Left ventricle myocardium inferior (tissue), 1 donor: ENCODE data around the gene USP7. TPM values are rescaled to one million over a fixed set of nuclear protein-coding genes. Genes with fewer than 3 reads are reported as not detected.
"Not testable (repeated sequence)": the region's sequence is repeated elsewhere in the genome, so short reads cannot be mapped to it uniquely, and the experiment has no call there.

ENCODE experiments used
- DNase-seq: peaks from one replicate; pipeline ENCODE4 v3.0.0-alpha.2; 2020
- H3K27ac ChIP-seq: fragments of 200-600 bp; replicated peaks from 2 replicates; pipeline ENCODE4 v1.8.0; 2021
- H3K27me3 ChIP-seq: fragments of 200-600 bp; 2 replicates; pipeline ENCODE4 v1.8.0; 2021; ENCODE audit warnings: low read depth
- H3K36me3 ChIP-seq: fragments of 200-600 bp; 2 replicates; pipeline ENCODE4 v1.8.0; 2021
- H3K4me1 ChIP-seq: fragments of 200-600 bp; 2 replicates; pipeline ENCODE4 v1.8.0; 2021
- H3K4me3 ChIP-seq: fragments of 200-600 bp; 2 replicates; pipeline ENCODE4 v1.8.0; 2021; ENCODE audit warnings: mild to moderate bottlenecking, moderate library complexity
- H3K9me3 ChIP-seq: fragments of 200-600 bp; replicated peaks from 2 replicates; pipeline ENCODE4 v1.8.0; 2021
- CTCF ChIP-seq: fragments of 200-600 bp; IDR thresholded peaks from 2 replicates; pipeline ENCODE4 v1.8.0; 2021; ENCODE audit warnings: antibody characterized with exemption, mild to moderate bottlenecking, borderline replicate concordance
- intact Hi-C: fragments of 100-400 bp; cut with micrococcal nuclease; formaldehyde crosslinking; loops from one replicate; pipeline ENCODE4 v1.11.0; 2022
- total RNA-seq: library from RNA; stranded (reverse); fragmentation: NEBNext Ultra II Directional; extraction: Animal tissue kit (Norgen Biotek cat#: 25700); gene quantifications from one replicate; pipeline ENCODE4 v1.2.1, GENCODE V29; 2021
- donor health status: DM: no; HTN: yes; CAD: no; lungs with severe emphysema.

USP7 gene
- total RNA-seq, 1 donor from 2014 or later = 54.7 TPM

DNA sequence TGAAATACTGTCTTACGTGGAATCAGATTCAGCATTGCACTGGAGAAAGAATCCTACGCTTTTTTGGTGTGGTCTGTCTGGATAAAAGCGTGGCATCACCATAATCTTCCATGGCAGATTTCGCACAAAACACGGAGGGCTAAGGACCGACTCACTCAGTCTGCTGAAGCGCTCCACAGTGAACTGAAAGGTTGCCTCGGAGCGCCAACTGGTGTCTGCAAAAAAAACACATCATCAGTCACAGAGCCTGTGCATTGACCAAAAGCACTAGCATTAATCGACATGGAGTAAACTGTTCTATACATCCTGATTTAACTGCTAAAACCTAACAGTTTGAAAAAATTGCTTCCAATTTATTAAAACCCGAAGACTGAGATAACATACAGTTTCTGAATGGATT lies 40.5 kb downstream of the USP7 start:
- peaks cover 39% of the 10 kb centered on the region for H3K4me1 ChIP-seq
- H3K36me3 ChIP-seq = peaks cover 61% of the 10 kb centered on the region
- H3K27ac ChIP-seq = no peak overlapping the region
- TF ChIP-seq CTCF = no peak
- H3K9me3 ChIP-seq = no peaks in the 10 kb centered on the region
- no peaks in the 10 kb centered on the region for H3K27me3 ChIP-seq
- H3K4me3 ChIP-seq = no peak overlapping the region
- no peak for DNase-seq
- intact Hi-C loops = no loop called here

DNA sequence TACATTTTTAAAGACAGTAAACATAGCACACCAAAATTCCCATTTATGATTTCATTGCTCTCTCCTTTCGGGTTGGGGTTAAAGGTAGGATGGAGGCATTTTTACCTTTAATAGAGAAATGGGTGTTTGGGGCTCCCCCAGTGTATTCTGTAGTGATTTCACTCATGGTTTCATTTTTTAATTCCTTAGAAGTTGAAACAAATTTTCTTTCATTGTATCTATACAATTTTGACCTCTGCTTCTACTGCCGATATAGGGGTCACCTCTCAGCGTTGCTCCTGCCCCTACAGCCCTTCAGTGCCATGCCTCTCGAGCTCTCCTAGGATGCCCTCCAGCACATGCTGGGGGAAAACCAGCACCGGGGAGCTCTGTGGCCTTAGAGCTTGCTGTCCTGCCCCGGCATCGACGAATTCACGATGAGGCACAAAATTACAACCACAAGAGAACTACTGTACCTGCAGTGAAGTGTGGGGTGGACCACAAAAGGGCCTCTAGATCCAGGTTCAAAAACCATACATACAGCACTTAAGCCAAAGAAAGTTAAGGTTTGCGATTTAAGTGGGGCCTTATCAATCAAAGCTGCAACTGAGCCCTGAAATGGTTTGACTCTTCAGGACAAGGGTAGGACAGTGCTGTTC lies 42.2 kb downstream of the USP7 start:
- intact Hi-C loops = no loop called here
- no peak overlapping the region for H3K27ac ChIP-seq
- TF ChIP-seq CTCF = no peak
- no peaks in the 10 kb centered on the region for H3K9me3 ChIP-seq
- peaks cover 22% of the 10 kb centered on the region for H3K4me1 ChIP-seq
- DNase-seq = no peak
- peaks cover 72% of the 10 kb centered on the region for H3K36me3 ChIP-seq
- no peaks in the 10 kb centered on the region for H3K27me3 ChIP-seq
- H3K4me3 ChIP-seq = no peak overlapping the region

- no peak for TF ChIP-seq CTCF
These were observed 42.9 kb downstream of the USP7 start for GRCh38 chr16:8920645-8921346.

GRCh38 chr16:8919934-8920462 lies 43.7 kb downstream of the USP7 start:
- Histone ChIP-seq H3K4me3 (no peak overlapping the region), H3K36me3 (peaks cover 84% of the 10 kb centered on the region), H3K9me3 (no peaks in the 10 kb centered on the region), H3K4me1 (peaks cover 20% of the 10 kb centered on the region), H3K27me3 (no peaks in the 10 kb centered on the region), H3K27ac (no peak overlapping the region)
- TF ChIP-seq CTCF = no peak
- no peak for DNase-seq
- intact Hi-C loops = no loop called here

More at GRCh38 chr16:8920645-8921346, 42.9 kb downstream of the USP7 start:
- H3K27me3 ChIP-seq = no peaks in the 10 kb centered on the region
- no peak for DNase-seq
- H3K27ac ChIP-seq = no peak overlapping the region
- peaks cover 21% of the 10 kb centered on the region for H3K4me1 ChIP-seq
- intact Hi-C loops = no loop called here
- peaks cover 76% of the 10 kb centered on the region for H3K36me3 ChIP-seq
- no peak overlapping the region for H3K4me3 ChIP-seq
- H3K9me3 ChIP-seq = no peaks in the 10 kb centered on the region

GRCh38 chr16:8919089-8919933 lies 44.4 kb downstream of the USP7 start:
- Histone ChIP-seq H3K27me3 (no peaks in the 10 kb centered on the region), H3K4me3 (no peak overlapping the region), H3K36me3 (peaks cover 91% of the 10 kb centered on the region), H3K27ac (no peak overlapping the region), H3K4me1 (peaks cover 13% of the 10 kb centered on the region), H3K9me3 (no peaks in the 10 kb centered on the region)
- DNase-seq = no peak
- intact Hi-C loops = no loop called here
- no peak for TF ChIP-seq CTCF

GRCh38 chr16:8917336-8917735 lies 46.4 kb downstream of the USP7 start:
- H3K36me3 ChIP-seq = peaks cover 100% of the 10 kb centered on the region
- H3K4me1 ChIP-seq, H3K27me3 ChIP-seq, H3K27ac ChIP-seq, H3K9me3 ChIP-seq, intact Hi-C loops, DNase-seq, H3K4me3 ChIP-seq: not testable (repeated sequence)
